ENCODE results near the gene TDRD9. TPM values are rescaled to one million over a fixed set of nuclear protein-coding genes. Genes with fewer than 3 reads are reported as not detected.

TDRD9 gene
- total RNA-seq, 6 experiments from 2014 or later: 0.31 to 0.86 (median 0.43) TPM; not detected in 1

DNA sequence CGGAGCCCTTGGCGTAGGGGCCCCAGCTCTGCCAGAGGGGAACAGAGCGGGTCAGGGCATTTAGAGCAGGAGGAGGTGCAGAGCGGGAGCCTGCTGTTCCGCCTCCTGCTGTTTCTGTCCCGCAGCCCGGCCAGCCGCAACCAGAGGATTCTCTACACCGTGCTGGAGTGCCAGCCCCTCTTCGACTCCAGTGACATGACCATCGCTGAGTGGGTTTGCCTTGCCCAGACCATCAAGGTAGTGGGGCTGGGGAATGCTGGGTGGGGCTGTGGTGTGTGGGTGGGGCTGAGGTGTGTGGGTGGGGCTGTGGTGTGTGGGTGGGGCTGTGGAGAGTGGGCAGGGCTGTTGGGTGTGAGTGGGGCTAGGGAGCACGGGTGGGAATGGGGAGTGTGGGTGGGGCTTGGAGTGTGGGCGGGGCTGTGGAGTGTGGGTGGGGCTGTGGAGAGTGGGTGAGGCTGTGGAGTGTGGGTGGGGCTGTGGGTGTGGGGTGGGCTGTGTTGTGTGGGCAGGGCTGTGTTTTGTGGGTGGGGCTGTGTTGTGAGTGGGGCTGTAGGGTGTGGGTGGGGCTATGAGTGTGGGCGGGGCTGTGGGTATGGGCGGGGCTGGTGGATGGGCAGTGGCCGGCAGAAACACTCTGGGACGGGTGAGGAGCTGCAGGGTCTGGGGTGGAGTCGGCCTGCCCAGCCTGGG, 165.3 kb downstream of the TDRD9 start:
- intact Hi-C loops (cut with DNase I): no loop called here
- 53% methylated on average over 6 of the region's 18 CpGs for WGBS (ENCODE audit: insufficient coverage, low coverage, low lambda C conversion rate, missing lambda C conversion rate)
- ATAC-seq: peak in 3 of 4 donors; percentile 52 to 68 (median 59)

DNA sequence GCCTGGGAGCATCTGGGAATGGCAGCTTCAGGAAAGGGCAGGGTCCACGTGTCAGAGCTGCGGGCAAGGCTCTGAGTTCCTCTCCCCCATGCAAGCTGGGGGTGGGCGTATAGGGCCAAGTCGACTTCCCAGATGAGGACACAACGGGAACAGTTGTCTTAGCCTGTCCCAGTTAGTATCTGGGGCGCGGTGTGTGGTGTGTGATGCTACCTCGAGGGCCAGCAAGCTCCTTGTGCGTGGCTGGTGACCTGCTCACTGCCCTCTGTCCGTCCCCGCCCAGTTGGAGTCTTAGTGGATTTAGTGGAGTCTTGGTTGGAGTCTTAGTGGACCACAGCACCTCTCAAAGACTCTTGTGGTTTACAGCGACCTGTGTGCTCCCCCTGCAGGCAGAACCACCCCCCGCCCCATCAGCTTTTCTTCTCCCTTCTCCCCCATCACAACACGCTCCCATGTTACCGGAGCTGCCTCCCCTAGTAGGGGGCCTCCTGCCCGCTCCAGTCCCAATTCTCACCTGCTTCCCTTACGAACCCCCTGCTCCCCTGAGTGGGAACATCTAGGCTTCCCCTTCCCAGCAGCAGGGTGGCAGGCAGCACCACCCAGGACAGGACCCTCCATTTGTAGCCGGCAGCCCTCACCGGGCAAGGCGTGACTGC, 165.9 kb downstream of the TDRD9 start:
- WGBS (ENCODE audit: insufficient coverage, low coverage, low lambda C conversion rate, missing lambda C conversion rate): 63% methylated on average over 8 of the region's 20 CpGs
- intact Hi-C loops (cut with DNase I): no loop called here
- ATAC-seq (no peak), DNase-seq (no peak)
- Histone ChIP-seq H3K4me3 (no peak overlapping the region), H3K27me3 (no peaks in the 10 kb centered on the region), H3K9me3 (no peaks in the 10 kb centered on the region), H3K4me1 (peaks cover 0 to 26% (median 13%) of the 10 kb centered on the region in 4 donors), H3K36me3 (peaks cover 0 to 5% (median 0%) of the 10 kb centered on the region in 4 donors), H3K27ac (no peak overlapping the region)
- TF ChIP-seq, protein P1, sequence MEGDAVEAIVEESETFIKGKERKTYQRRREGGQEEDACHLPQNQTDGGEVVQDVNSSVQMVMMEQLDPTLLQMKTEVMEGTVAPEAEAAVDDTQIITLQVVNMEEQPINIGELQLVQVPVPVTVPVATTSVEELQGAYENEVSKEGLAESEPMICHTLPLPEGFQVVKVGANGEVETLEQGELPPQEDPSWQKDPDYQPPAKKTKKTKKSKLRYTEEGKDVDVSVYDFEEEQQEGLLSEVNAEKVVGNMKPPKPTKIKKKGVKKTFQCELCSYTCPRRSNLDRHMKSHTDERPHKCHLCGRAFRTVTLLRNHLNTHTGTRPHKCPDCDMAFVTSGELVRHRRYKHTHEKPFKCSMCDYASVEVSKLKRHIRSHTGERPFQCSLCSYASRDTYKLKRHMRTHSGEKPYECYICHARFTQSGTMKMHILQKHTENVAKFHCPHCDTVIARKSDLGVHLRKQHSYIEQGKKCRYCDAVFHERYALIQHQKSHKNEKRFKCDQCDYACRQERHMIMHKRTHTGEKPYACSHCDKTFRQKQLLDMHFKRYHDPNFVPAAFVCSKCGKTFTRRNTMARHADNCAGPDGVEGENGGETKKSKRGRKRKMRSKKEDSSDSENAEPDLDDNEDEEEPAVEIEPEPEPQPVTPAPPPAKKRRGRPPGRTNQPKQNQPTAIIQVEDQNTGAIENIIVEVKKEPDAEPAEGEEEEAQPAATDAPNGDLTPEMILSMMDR (IDR thresholded peaks at IDR 0.05): no peak
- TF ChIP-seq POLR2A (IDR thresholded peaks at IDR 0.05): no peak

More for the DNA sequence above, 165.3 kb downstream of the TDRD9 start:
- DNase-seq: peak; percentile 53 to 76 (median 56)
- Histone ChIP-seq H3K36me3 (no peaks in the 10 kb centered on the region), H3K4me1 (peaks cover 0 to 33% (median 16%) of the 10 kb centered on the region in 4 donors), H3K9me3 (no peaks in the 10 kb centered on the region), H3K27ac (no peak overlapping the region), H3K4me3 (no peak overlapping the region), H3K27me3 (no peaks in the 10 kb centered on the region)
- no peak for TF ChIP-seq POLR2A (IDR thresholded peaks at IDR 0.05)
- TF ChIP-seq, protein P1 (IDR thresholded peaks at IDR 0.05): no peak

DNA sequence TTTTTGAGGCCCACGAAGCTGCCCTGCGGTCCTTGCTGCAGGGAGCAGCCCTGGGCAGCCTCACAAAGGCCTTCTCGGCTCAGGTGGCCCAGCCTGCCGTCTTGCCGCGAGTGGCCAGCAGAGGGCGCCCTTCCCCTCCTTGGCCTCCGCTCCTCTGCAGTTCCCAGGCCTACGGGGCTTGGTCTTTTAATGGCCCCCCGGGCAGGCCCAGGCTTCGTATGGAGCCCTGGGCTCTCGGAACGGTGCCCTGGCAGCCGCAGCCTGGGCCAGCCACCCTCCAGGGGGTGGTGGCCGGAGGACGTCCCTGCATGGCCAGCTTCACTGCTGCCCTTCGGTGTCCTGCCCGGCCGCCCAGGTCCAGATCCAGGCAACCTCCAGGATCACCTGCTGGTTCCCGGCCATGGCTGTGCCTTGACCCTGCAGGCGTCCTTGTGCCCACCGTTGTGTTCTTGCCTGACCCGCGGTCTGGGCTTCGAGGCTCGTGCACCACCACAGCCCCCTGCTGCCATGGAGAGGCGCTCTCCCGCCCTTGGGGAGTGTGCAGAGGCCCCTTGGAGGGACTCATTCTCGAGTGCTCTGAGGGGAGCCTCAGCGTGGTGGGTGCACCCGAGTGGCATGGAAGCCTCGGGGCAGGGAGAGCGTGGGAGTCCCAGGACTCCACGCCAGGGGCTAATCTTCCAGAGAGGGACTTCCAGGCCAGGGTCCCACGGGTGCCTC, 166.6 kb downstream of the TDRD9 start:
- DNase-seq (peak; percentile 52 to 73 (median 65)), ATAC-seq (peak; percentile 23 to 49 (median 38))
- TF ChIP-seq POLR2A (IDR thresholded peaks at IDR 0.05): no peak
- TF ChIP-seq, protein P1 (IDR thresholded peaks at IDR 0.05): peak; percentile 75 to 95 (median 90)

DNA sequence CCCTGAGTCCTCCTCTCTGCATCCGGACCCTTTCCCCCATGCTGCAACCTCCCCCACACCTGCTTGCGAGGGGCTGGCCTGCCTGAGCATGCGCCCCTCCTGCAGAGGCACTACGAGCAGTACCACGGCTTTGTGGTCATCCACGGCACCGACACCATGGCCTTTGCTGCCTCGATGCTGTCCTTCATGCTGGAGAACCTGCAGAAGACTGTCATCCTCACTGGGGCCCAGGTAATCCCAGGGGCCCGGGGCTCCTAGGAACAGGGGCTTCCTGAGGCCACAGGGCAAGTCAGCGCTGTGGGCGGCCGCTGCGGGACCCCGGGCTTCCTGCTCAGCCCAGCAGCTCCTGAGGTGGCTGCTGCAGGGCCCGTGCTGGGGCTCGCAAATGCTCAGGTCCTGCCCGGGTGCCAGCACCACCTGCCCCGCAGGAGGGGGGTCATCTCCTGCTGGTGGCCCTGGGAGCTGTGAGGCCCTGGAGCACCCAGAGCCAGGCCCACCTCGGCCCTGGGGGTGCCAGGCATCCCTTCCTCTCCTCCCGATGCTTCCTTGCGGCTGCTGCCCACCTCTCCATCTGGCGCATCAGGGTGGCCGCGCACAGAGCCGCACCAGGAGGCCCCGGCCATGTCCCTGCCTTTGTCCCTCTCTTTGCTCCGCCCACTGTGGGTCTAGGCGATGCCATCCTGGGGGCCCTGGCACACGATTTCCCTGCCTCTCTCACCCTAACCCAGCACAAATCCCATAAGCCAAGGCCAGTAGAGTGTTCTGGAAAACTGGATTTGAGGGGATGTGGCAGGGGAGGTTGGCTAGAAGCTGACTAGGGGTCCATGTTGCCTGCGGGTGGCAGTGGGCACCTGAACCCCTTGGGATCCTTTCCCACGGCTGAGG, 167.4 kb downstream of the TDRD9 start:
- ATAC-seq (no peak), DNase-seq (no peak)
- 80% methylated on average over 1 of the region's 31 CpGs for WGBS (ENCODE audit: insufficient coverage, low coverage, low lambda C conversion rate, missing lambda C conversion rate)

More for the DNA sequence above, 166.6 kb downstream of the TDRD9 start:
- Histone ChIP-seq H3K36me3 (peaks cover 0 to 8% (median 0%) of the 10 kb centered on the region in 4 donors), H3K27ac (no peak overlapping the region), H3K27me3 (no peaks in the 10 kb centered on the region), H3K4me1 (peaks cover 0 to 20% (median 10%) of the 10 kb centered on the region in 4 donors), H3K4me3 (no peak overlapping the region), H3K9me3 (no peaks in the 10 kb centered on the region)
- intact Hi-C loops (cut with DNase I): no loop called here
- 24% methylated on average over 6 of the region's 35 CpGs for WGBS (ENCODE audit: insufficient coverage, low coverage, low lambda C conversion rate, missing lambda C conversion rate)

More for the DNA sequence above, 167.4 kb downstream of the TDRD9 start:
- H3K4me3 ChIP-seq: no peak overlapping the region
- no peaks in the 10 kb centered on the region for H3K27me3 ChIP-seq
- no peak overlapping the region for H3K27ac ChIP-seq
- no peaks in the 10 kb centered on the region for H3K9me3 ChIP-seq
- intact Hi-C loops (cut with DNase I): no loop called here
- H3K4me1 ChIP-seq: peaks cover 0 to 12% (median 6%) of the 10 kb centered on the region in 4 donors
- H3K36me3 ChIP-seq: peaks cover 0 to 8% (median 0%) of the 10 kb centered on the region in 4 donors
- no peak for TF ChIP-seq POLR2A (IDR thresholded peaks at IDR 0.05)
- TF ChIP-seq, protein P1 (IDR thresholded peaks at IDR 0.05): no peak
